ENCODE measurements around the gene CDC42EP2.

Gene CDC42EP2

GRCh38 chr11:65362320-65362931 lies 47.8 kb downstream of the CDC42EP2 start:
- DNase-seq, result no peak

GRCh38 chr11:65362966-65363365 lies 48.3 kb downstream of the CDC42EP2 start:
- DNase-seq, result no peak

GRCh38 chr11:65363770-65364169 lies 49.1 kb downstream of the CDC42EP2 start:
- DNase-seq, result no peak

GRCh38 chr11:65366340-65366773 lies 51.7 kb downstream of the CDC42EP2 start:
- no peak for DNase-seq

GRCh38 chr11:65370659-65371049 lies 56.0 kb downstream of the CDC42EP2 start:
- DNase-seq, result no peak

Data from activated CD4-positive, alpha-beta T cell treated with anti-CD3 and anti-CD28 coated beads for 1 hour (primary cell).